AG10803 (cell line): ENCODE results near the gene BCAS3.

Experiments
- DNase-seq: peaks from one replicate; pipeline ENCODE4 v3.0.0; 2010; ENCODE audit warnings: low read depth
- H3K4me3 ChIP-seq: 2 replicates; pipeline ENCODE4 v1.5.1; 2011; ENCODE audit warnings: mild to moderate bottlenecking, low read length, control low read depth
- CTCF ChIP-seq: conservative IDR thresholded peaks from 2 replicates; pipeline ENCODE4 v1.5.1; 2011; ENCODE audit warnings: mild to moderate bottlenecking, low read length, control low read depth, inconsistent platforms

BCAS3 gene

GRCh38 chr17:60941571-60941970 lies 263.9 kb downstream of the BCAS3 start:
- TF ChIP-seq CTCF = no peak
- H3K4me3 ChIP-seq = no peak overlapping the region
- no peak for DNase-seq

DNA sequence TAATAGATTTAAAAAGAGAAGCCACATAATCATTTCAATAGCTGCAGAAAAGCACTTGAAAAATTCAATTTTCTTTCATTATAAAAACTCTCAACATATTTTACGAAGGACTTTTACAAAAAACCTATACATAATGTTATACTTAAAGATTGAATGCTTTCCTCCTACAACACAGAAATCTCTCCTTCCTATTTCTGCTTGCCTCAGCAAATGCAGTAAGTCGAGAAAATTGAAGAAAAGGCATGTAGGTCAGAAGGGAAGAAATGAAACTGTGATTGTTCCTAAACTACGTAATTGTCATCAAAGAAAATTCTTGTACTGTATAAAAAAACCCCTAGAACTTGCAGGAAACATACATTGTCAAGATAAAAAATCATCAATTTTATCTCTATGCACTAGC lies 267.1 kb downstream of the BCAS3 start:
- no peak for DNase-seq
- TF ChIP-seq CTCF = no peak
- H3K4me3 ChIP-seq = no peak overlapping the region

- no peak overlapping the region for H3K4me3 ChIP-seq
- no peak for TF ChIP-seq CTCF
- peak; percentile 51 for DNase-seq
These were observed 269.4 kb downstream of the BCAS3 start for GRCh38 chr17:60947100-60947499.

GRCh38 chr17:60947543-60947942 lies 269.9 kb downstream of the BCAS3 start:
- H3K4me3 ChIP-seq = no peak overlapping the region
- TF ChIP-seq CTCF = no peak
- DNase-seq = no peak

GRCh38 chr17:60952747-60953146 lies 275.1 kb downstream of the BCAS3 start:
- TF ChIP-seq CTCF = no peak
- no peak overlapping the region for H3K4me3 ChIP-seq
- no peak for DNase-seq

- no peak overlapping the region for H3K4me3 ChIP-seq
- no peak for DNase-seq
- no peak for TF ChIP-seq CTCF
These were observed 281.4 kb downstream of the BCAS3 start for GRCh38 chr17:60959011-60959410.

- no peak overlapping the region for H3K4me3 ChIP-seq
- TF ChIP-seq CTCF = no peak
- no peak for DNase-seq
These were observed 282.0 kb downstream of the BCAS3 start for GRCh38 chr17:60959696-60960095.
